Naive thymus-derived CD8-positive, alpha-beta T cell (primary cell): ENCODE data around the gene ARHGAP4. TPM values are rescaled to one million over a fixed set of nuclear protein-coding genes. Genes with fewer than 3 reads are reported as not detected.
A peak's percentile ranks its signal among the peaks of the same experiment; 100 is the strongest.

Experiments
- ATAC-seq, 2 donors: fragments of 150-1000 bp; cut with Tn5 transposase in 1 of 2; sonication (Bioruptor Pico), chemical (Tn5 transposase) in 1 of 2; 1 replicate in 1 of 2; 2 replicates in 1 of 2; pipeline ENCODE4 v1.10.0; 2021; ENCODE audit warnings: mild to moderate bottlenecking in 2 of 2, moderate library complexity in 2 of 2
- POLR2A ChIA-PET: fragments of 350-600 bp; sonication (Branson Sonifier 250); formaldehyde crosslinking; loops from one replicate; lab custom pipeline; 2021; ENCODE audit warnings: antibody characterized with exemption; lab: Charles Lee
- DNase-seq, 10 donors: peaks; one replicate each; pipeline versions ENCODE4 v3.0.0 to v3.0.0-alpha.2; 2020 to 2022
- H3K27ac Mint-ChIP-seq, 10 donors: one replicate each; pipeline ENCODE4 v1.8.0; 2020 to 2022; ENCODE audit warnings: mild to moderate bottlenecking in 10 of 10, mixed read lengths in 10 of 10, moderate library complexity in 4 of 10, inconsistent platforms in 1 of 10
- H3K27me3 Mint-ChIP-seq, 5 donors: one replicate each; pipeline ENCODE4 v1.8.0; 2021 to 2022; ENCODE audit warnings: mixed read lengths in 5 of 5
- H3K36me3 Mint-ChIP-seq, 3 donors: one replicate each; pipeline ENCODE4 v1.8.0; 2020 to 2022; ENCODE audit warnings: mixed read lengths in 3 of 3, mild to moderate bottlenecking in 2 of 3, inconsistent platforms in 1 of 3
- H3K4me1 Mint-ChIP-seq, 4 donors: one replicate each; pipeline ENCODE4 v1.8.0; 2021 to 2022; ENCODE audit warnings: mixed read lengths in 4 of 4
- H3K4me3 Mint-ChIP-seq, 10 donors: one replicate each; pipeline ENCODE4 v1.8.0; 2020 to 2022; ENCODE audit warnings: mild to moderate bottlenecking in 10 of 10, mixed read lengths in 10 of 10, moderate library complexity in 6 of 10, inconsistent platforms in 1 of 10
- H3K9me3 Mint-ChIP-seq, 9 donors: one replicate each; pipeline ENCODE4 v1.8.0; 2020 to 2022; ENCODE audit warnings: mixed read lengths in 9 of 9, mild to moderate bottlenecking in 3 of 9, inconsistent platforms in 1 of 9, moderate library complexity in 1 of 9
- polyA plus RNA-seq, 3 donors: library from polyadenylated mRNA; unstranded; fragments of 300-500 nt; fragmentation: Illumina TruSeq; gene quantifications; one replicate each; pipeline ENCODE4 v1.2.3, GENCODE V29; 2021
- total RNA-seq, 8 experiments: library from RNA in 2 of 8; stranded (reverse) in 2 of 8; gene quantifications; one replicate each; pipeline ENCODE4 v1.2.3 and lab custom pipeline; 2021 to 2026

The ARHGAP4 gene
- total and polyA plus RNA-seq, 5 experiments from 2014 or later = 58.9 to 353 (median 112) TPM

GRCh38 chrX:153969904-153970356 is 43.9 kb upstream of the ARHGAP4 start:
- peaks cover 15 to 53% (median 52%) of the 10 kb centered on the region in 4 donors for H3K4me1 Mint-ChIP-seq
- POLR2A ChIA-PET = interaction anchor here (0.8 to 7.9 kb wide), 8 partner anchors 12 to 428 kb away, joined by 3 to 131 read pairs (median 25); partner anchors contain the start of genes ARHGAP4, IRAK1 and RPL10
- H3K36me3 Mint-ChIP-seq = peaks cover 0 to 4% (median 3%) of the 10 kb centered on the region in 3 donors

GRCh38 chrX:153969125-153969903 is 43.2 kb upstream of the ARHGAP4 start:
- peaks cover 11 to 52% (median 48%) of the 10 kb centered on the region in 4 donors for H3K4me1 Mint-ChIP-seq

More at GRCh38 chrX:153969904-153970356, 43.9 kb upstream of the ARHGAP4 start:
- no peaks in the 10 kb centered on the region for H3K9me3 Mint-ChIP-seq
- peak overlapping the region; percentile 72 to 100 (median 95) for H3K27ac Mint-ChIP-seq
- no peak for ATAC-seq
- DNase-seq = no peak
- no peaks in the 10 kb centered on the region for H3K27me3 Mint-ChIP-seq
- peak overlapping the region; percentile 86 to 100 (median 97) for H3K4me3 Mint-ChIP-seq

GRCh38 chrX:153968754-153969124 is 42.7 kb upstream of the ARHGAP4 start:
- POLR2A ChIA-PET = interaction anchor here (0.6 to 7.9 kb wide), 8 partner anchors 12 to 210 kb away, joined by 3 to 131 read pairs (median 4); partner anchors contain the start of genes ARHGAP4 and IRAK1
- peak in 8 of 10 donors; percentile 29 to 52 (median 44) for DNase-seq
- H3K4me3 Mint-ChIP-seq = peak overlapping the region; percentile 86 to 100 (median 97)
- no peaks in the 10 kb centered on the region for H3K9me3 Mint-ChIP-seq
- no peaks in the 10 kb centered on the region for H3K27me3 Mint-ChIP-seq
- ATAC-seq = peak in 1 of 2 donors; percentile 3
- peaks cover 0 to 4% (median 3%) of the 10 kb centered on the region in 3 donors for H3K36me3 Mint-ChIP-seq
- H3K27ac Mint-ChIP-seq = peak overlapping the region in 9 of 10 donors; percentile 92 to 100 (median 95)
- peaks cover 11 to 48% (median 44%) of the 10 kb centered on the region in 4 donors for H3K4me1 Mint-ChIP-seq

More at GRCh38 chrX:153969125-153969903, 43.2 kb upstream of the ARHGAP4 start:
- POLR2A ChIA-PET = interaction anchor here (0.6 to 7.9 kb wide), 9 partner anchors 12 to 429 kb away, joined by 3 to 131 read pairs (median 8); partner anchors contain the start of genes ARHGAP4, IRAK1 and RPL10
- DNase-seq (no peak), ATAC-seq (no peak)
- Mint-ChIP-seq H3K27ac (peak overlapping the region; percentile 72 to 100 (median 95)), H3K9me3 (no peaks in the 10 kb centered on the region), H3K4me3 (peak overlapping the region; percentile 86 to 100 (median 97)), H3K27me3 (no peaks in the 10 kb centered on the region), H3K36me3 (peaks cover 0 to 4% (median 3%) of the 10 kb centered on the region in 3 donors)

- H3K36me3 Mint-ChIP-seq = peaks cover 0 to 6% (median 4%) of the 10 kb centered on the region in 3 donors
- H3K4me3 Mint-ChIP-seq = peak overlapping the region; percentile 86 to 100 (median 97)
- POLR2A ChIA-PET = interaction anchor here (0.9 to 7.9 kb wide), 9 partner anchors 13 to 52 kb away, joined by 3 to 131 read pairs (median 5); partner anchors contain the start of genes ARHGAP4 and IRAK1
- ATAC-seq (no peak), DNase-seq (no peak)
- peaks cover 11 to 46% (median 42%) of the 10 kb centered on the region in 4 donors for H3K4me1 Mint-ChIP-seq
- H3K27me3 Mint-ChIP-seq = no peaks in the 10 kb centered on the region
- no peaks in the 10 kb centered on the region for H3K9me3 Mint-ChIP-seq
- peak overlapping the region; percentile 91 to 100 (median 96) for H3K27ac Mint-ChIP-seq
Observed at GRCh38 chrX:153968255-153968654, 42.2 kb upstream of the ARHGAP4 start.

- Mint-ChIP-seq H3K4me1 (peaks cover 11 to 43% (median 42%) of the 10 kb centered on the region in 4 donors), H3K36me3 (peaks cover 0 to 10% (median 4%) of the 10 kb centered on the region in 3 donors), H3K9me3 (no peaks in the 10 kb centered on the region), H3K4me3 (peak overlapping the region; percentile 86 to 100 (median 97)), H3K27ac (peak overlapping the region; percentile 91 to 100 (median 96)), H3K27me3 (no peaks in the 10 kb centered on the region)
- peak in 3 of 10 donors; percentile 37 to 52 (median 50) for DNase-seq
- POLR2A ChIA-PET = interaction anchor here (0.9 to 7.9 kb wide), 10 partner anchors 9 to 52 kb away, joined by 3 to 131 read pairs (median 6); partner anchors contain the start of genes ARHGAP4 and IRAK1
- ATAC-seq = no peak
Observed at GRCh38 chrX:153967536-153968224, 41.6 kb upstream of the ARHGAP4 start.

GRCh38 chrX:153966841-153967535 is 40.9 kb upstream of the ARHGAP4 start:
- H3K9me3 Mint-ChIP-seq = no peaks in the 10 kb centered on the region
- H3K27me3 Mint-ChIP-seq = no peaks in the 10 kb centered on the region
- H3K4me1 Mint-ChIP-seq = peaks cover 11 to 43% (median 42%) of the 10 kb centered on the region in 4 donors
- H3K36me3 Mint-ChIP-seq = peaks cover 0 to 12% (median 4%) of the 10 kb centered on the region in 3 donors
- peak in 1 of 2 donors; percentile 6 for ATAC-seq
- POLR2A ChIA-PET = interaction anchor here (0.6 to 7.9 kb wide), 10 partner anchors 9 to 85 kb away, joined by 3 to 131 read pairs (median 5); partner anchors contain the start of gene ARHGAP4
- DNase-seq = no peak
- H3K4me3 Mint-ChIP-seq = peak overlapping the region; percentile 86 to 100 (median 97)
- H3K27ac Mint-ChIP-seq = peak overlapping the region; percentile 91 to 100 (median 96)

GRCh38 chrX:153966283-153966688 is 40.2 kb upstream of the ARHGAP4 start:
- Mint-ChIP-seq H3K27me3 (no peaks in the 10 kb centered on the region), H3K9me3 (no peaks in the 10 kb centered on the region), H3K4me1 (peaks cover 9 to 43% (median 42%) of the 10 kb centered on the region in 4 donors), H3K27ac (peak overlapping the region; percentile 83 to 100 (median 96)), H3K4me3 (peak overlapping the region; percentile 25 to 100 (median 92)), H3K36me3 (peaks cover 0 to 16% (median 0%) of the 10 kb centered on the region in 3 donors)
- POLR2A ChIA-PET = interaction anchor here (0.7 to 7.9 kb wide), 6 partner anchors 8 to 86 kb away, joined by 3 to 131 read pairs (median 5); partner anchors contain the start of gene ARHGAP4
- ATAC-seq (no peak), DNase-seq (no peak)

- ATAC-seq (no peak), DNase-seq (no peak)
- H3K36me3 Mint-ChIP-seq = peaks cover 0 to 24% (median 0%) of the 10 kb centered on the region in 3 donors
- no peaks in the 10 kb centered on the region for H3K9me3 Mint-ChIP-seq
- H3K27ac Mint-ChIP-seq = peak overlapping the region in 8 of 10 donors; percentile 8 to 96 (median 67)
- H3K27me3 Mint-ChIP-seq = no peaks in the 10 kb centered on the region
- POLR2A ChIA-PET = interaction anchor here (1.4 to 7.9 kb wide), 2 partner anchors 37 to 38 kb away, joined by 3 to 131 read pairs; partner anchors contain the start of gene ARHGAP4
- H3K4me3 Mint-ChIP-seq = peak overlapping the region in 6 of 10 donors; percentile 18 to 94 (median 52)
- H3K4me1 Mint-ChIP-seq = peaks cover 9 to 43% (median 42%) of the 10 kb centered on the region in 4 donors
Observed at GRCh38 chrX:153965406-153965805, 39.3 kb upstream of the ARHGAP4 start.

GRCh38 chrX:153964105-153964504 is 38.0 kb upstream of the ARHGAP4 start:
- peak overlapping the region in 1 of 10 donors; percentile 44 for H3K27ac Mint-ChIP-seq
- peaks cover 9 to 43% (median 37%) of the 10 kb centered on the region in 4 donors for H3K4me1 Mint-ChIP-seq
- H3K36me3 Mint-ChIP-seq = peaks cover 0 to 32% (median 0%) of the 10 kb centered on the region in 3 donors
- no peak for DNase-seq
- ATAC-seq = no peak
- H3K9me3 Mint-ChIP-seq = no peaks in the 10 kb centered on the region
- POLR2A ChIA-PET = interaction anchor here (1.4 kb wide), 1 partner anchor 36 kb away, joined by 3 read pairs; no protein-coding TSS in a partner anchor
- H3K27me3 Mint-ChIP-seq = no peaks in the 10 kb centered on the region
- no peak overlapping the region for H3K4me3 Mint-ChIP-seq

- H3K4me1 Mint-ChIP-seq = peaks cover 9 to 43% (median 36%) of the 10 kb centered on the region in 4 donors
- H3K9me3 Mint-ChIP-seq = no peaks in the 10 kb centered on the region
- ATAC-seq (no peak), DNase-seq (no peak)
- H3K27me3 Mint-ChIP-seq = no peaks in the 10 kb centered on the region
- no peak overlapping the region for H3K4me3 Mint-ChIP-seq
- peaks cover 0 to 32% (median 0%) of the 10 kb centered on the region in 3 donors for H3K36me3 Mint-ChIP-seq
- POLR2A ChIA-PET = no interaction called here
- H3K27ac Mint-ChIP-seq = peak overlapping the region in 2 of 10 donors; percentile 3 to 31
Observed at GRCh38 chrX:153963546-153963945, 37.5 kb upstream of the ARHGAP4 start.

- no peaks in the 10 kb centered on the region for H3K9me3 Mint-ChIP-seq
- H3K27ac Mint-ChIP-seq = no peak overlapping the region
- peaks cover 0 to 21% (median 15%) of the 10 kb centered on the region in 4 donors for H3K4me1 Mint-ChIP-seq
- no peaks in the 10 kb centered on the region for H3K27me3 Mint-ChIP-seq
- ATAC-seq (no peak), DNase-seq (no peak)
- H3K4me3 Mint-ChIP-seq = no peak overlapping the region
- POLR2A ChIA-PET = no interaction called here
- H3K36me3 Mint-ChIP-seq = peaks cover 0 to 44% (median 0%) of the 10 kb centered on the region in 3 donors
Observed at GRCh38 chrX:153961292-153961691, 35.2 kb upstream of the ARHGAP4 start.
